ENCODE data around the gene GPS1. TPM values are rescaled to one million over a fixed set of nuclear protein-coding genes. Genes with fewer than 3 reads are reported as not detected.

The GPS1 gene
- total RNA-seq (2022; extraction: Qiagen RNA extraction; ENCODE audit: low read depth) = 77.3 to 147 TPM (median 138 TPM) in 5 replicates

GRCh38 chr17:82051776-82052637, at the start of gene GPS1, which contains the start of gene RFNG:
Gene GPS1 (plus strand): TSS chr17:82051898. CDS start chr17:82051932, 34 bp downstream.
Gene RFNG (minus strand): TSS chr17:82051811. CDS start chr17:82051766, 45 bp downstream.

GRCh38 chr17:82022310-82022980, 29.3 kb upstream of the GPS1 start, which contains the start of gene CENPX:
Gene CENPX (minus strand): TSS chr17:82022878. CDS start chr17:82022861, 17 bp downstream.

GRCh38 chr17:82022981-82023446, 28.7 kb upstream of the GPS1 start, which contains the start of gene LRRC45:
Gene LRRC45 (plus strand): TSS chr17:82023305. CDS start chr17:82023644, 339 bp downstream.

GRCh38 chr17:82031303-82031884, 20.3 kb upstream of the GPS1 start, which contains the start of gene RAC3:
Gene RAC3 (plus strand): TSS chr17:82031678. CDS start chr17:82031762, 84 bp downstream.

GRCh38 chr17:82037092-82037888, 14.4 kb upstream of the GPS1 start, which contains the start of gene DCXR:
Gene DCXR (minus strand): TSS chr17:82037697. CDS start chr17:82037682, 15 bp downstream.

GRCh38 chr17:82065638-82066303, 14.1 kb downstream of the GPS1 start, which contains the start of gene DUS1L:
Gene DUS1L (minus strand): TSS chr17:82065804. CDS start chr17:82065059, 745 bp downstream.

GRCh38 chr17:82098169-82098938, 46.7 kb downstream of the GPS1 start, which contains the start of gene FASN:
Gene FASN (minus strand): TSS chr17:82098236. CDS start chr17:82096445, 1,791 bp downstream.

Other genes with a start within 250 kb of the GPS1 start
- 0.11 to 0.52 TPM (median 0.31 TPM) in 4 of 5 replicates, not detected in the other for gene GCGR, start 247.7 kb upstream of the GPS1 start, total RNA-seq (2022; extraction: Qiagen RNA extraction; ENCODE audit: low read depth)
- 70.3 to 110 TPM (median 93.6 TPM) in 5 replicates for gene MCRIP1, start 218.6 kb upstream of the GPS1 start, total RNA-seq (2022; extraction: Qiagen RNA extraction; ENCODE audit: low read depth)
- gene PPP1R27, start 216.8 kb upstream of the GPS1 start, total RNA-seq (2022; extraction: Qiagen RNA extraction; ENCODE audit: low read depth) = 0.15 TPM in 1 of 5 replicates, not detected in the others
- 698 to 774 TPM (median 714 TPM) in 5 replicates for gene P4HB, start 191.4 kb upstream of the GPS1 start, total RNA-seq (2022; extraction: Qiagen RNA extraction; ENCODE audit: low read depth)
- gene ARHGDIA, start 180.6 kb upstream of the GPS1 start, total RNA-seq (2022; extraction: Qiagen RNA extraction; ENCODE audit: low read depth) = 606 to 641 TPM (median 628 TPM) in 5 replicates
- 164 to 260 TPM (median 251 TPM) in 5 replicates for gene ALYREF, start 160.3 kb upstream of the GPS1 start, total RNA-seq (2022; extraction: Qiagen RNA extraction; ENCODE audit: low read depth)
- gene ANAPC11, start 160.2 kb upstream of the GPS1 start, total RNA-seq (2022; extraction: Qiagen RNA extraction; ENCODE audit: low read depth) = 168 to 294 TPM (median 269 TPM) in 5 replicates
- gene NPB, start 149.7 kb upstream of the GPS1 start, total RNA-seq (2022; extraction: Qiagen RNA extraction; ENCODE audit: low read depth) = 0.44 to 0.65 TPM (median 0.58 TPM) in 4 of 5 replicates, not detected in the other
- 14.4 to 18.1 TPM (median 16.1 TPM) in 5 replicates for gene PCYT2, start 140.5 kb upstream of the GPS1 start, total RNA-seq (2022; extraction: Qiagen RNA extraction; ENCODE audit: low read depth)
- gene SIRT7, start 133.7 kb upstream of the GPS1 start, total RNA-seq (2022; extraction: Qiagen RNA extraction; ENCODE audit: low read depth) = 26.8 to 48.2 TPM (median 44.3 TPM) in 5 replicates
- 23.8 to 45.5 TPM (median 38.0 TPM) in 5 replicates for gene MAFG, start 124.2 kb upstream of the GPS1 start, total RNA-seq (2022; extraction: Qiagen RNA extraction; ENCODE audit: low read depth)
- gene PYCR1, start 114.6 kb upstream of the GPS1 start, total RNA-seq (2022; extraction: Qiagen RNA extraction; ENCODE audit: low read depth) = 45.0 to 90.7 TPM (median 84.5 TPM) in 5 replicates
- not detected in 5 replicates for gene MYADML2, start 104.7 kb upstream of the GPS1 start, total RNA-seq (2022; extraction: Qiagen RNA extraction; ENCODE audit: low read depth)
- 0.29 to 0.66 TPM (median 0.49 TPM) in 4 of 5 replicates, not detected in the other for gene NOTUM, start 90.7 kb upstream of the GPS1 start, total RNA-seq (2022; extraction: Qiagen RNA extraction; ENCODE audit: low read depth)
- gene ASPSCR1, start 74.3 kb upstream of the GPS1 start, total RNA-seq (2022; extraction: Qiagen RNA extraction; ENCODE audit: low read depth) = 16.0 to 28.1 TPM (median 27.1 TPM) in 5 replicates
- 139 to 201 TPM (median 179 TPM) in 5 replicates for gene CENPX, start 29.0 kb upstream of the GPS1 start, total RNA-seq (2022; extraction: Qiagen RNA extraction; ENCODE audit: low read depth)
- gene LRRC45, start 28.6 kb upstream of the GPS1 start, total RNA-seq (2022; extraction: Qiagen RNA extraction; ENCODE audit: low read depth) = 8.8 to 17.9 TPM (median 15.3 TPM) in 5 replicates
- 21.9 to 40.8 TPM (median 38.8 TPM) in 5 replicates for gene RAC3, start 20.2 kb upstream of the GPS1 start, total RNA-seq (2022; extraction: Qiagen RNA extraction; ENCODE audit: low read depth)
- gene DCXR, start 14.2 kb upstream of the GPS1 start, total RNA-seq (2022; extraction: Qiagen RNA extraction; ENCODE audit: low read depth) = 57.4 to 102 TPM (median 94.1 TPM) in 5 replicates
- 13.5 to 28.2 TPM (median 22.6 TPM) in 5 replicates for gene RFNG, start 87 bp upstream of the GPS1 start, total RNA-seq (2022; extraction: Qiagen RNA extraction; ENCODE audit: low read depth)
- gene DUS1L, start 13.9 kb downstream of the GPS1 start, total RNA-seq (2022; extraction: Qiagen RNA extraction; ENCODE audit: low read depth) = 66.4 to 156 TPM (median 150 TPM) in 5 replicates
- gene FASN, start 46.3 kb downstream of the GPS1 start, total RNA-seq (2022; extraction: Qiagen RNA extraction; ENCODE audit: low read depth) = 63.0 to 155 TPM (median 144 TPM) in 5 replicates
- 15.5 to 28.9 TPM (median 27.5 TPM) in 5 replicates for gene CCDC57, start 160.9 kb downstream of the GPS1 start, total RNA-seq (2022; extraction: Qiagen RNA extraction; ENCODE audit: low read depth)
- 65.3 to 167 TPM (median 146 TPM) in 5 replicates for gene SLC16A3, start 177.1 kb downstream of the GPS1 start, total RNA-seq (2022; extraction: Qiagen RNA extraction; ENCODE audit: low read depth)
- 163 to 231 TPM (median 218 TPM) in 5 replicates for gene CSNK1D, start 221.8 kb downstream of the GPS1 start, total RNA-seq (2022; extraction: Qiagen RNA extraction; ENCODE audit: low read depth)

Measured in A549 treated with ZK216348 at 1 μM for 4 hours (cell line).